ENCODE measurements around the gene CHMP1B.

DNA sequence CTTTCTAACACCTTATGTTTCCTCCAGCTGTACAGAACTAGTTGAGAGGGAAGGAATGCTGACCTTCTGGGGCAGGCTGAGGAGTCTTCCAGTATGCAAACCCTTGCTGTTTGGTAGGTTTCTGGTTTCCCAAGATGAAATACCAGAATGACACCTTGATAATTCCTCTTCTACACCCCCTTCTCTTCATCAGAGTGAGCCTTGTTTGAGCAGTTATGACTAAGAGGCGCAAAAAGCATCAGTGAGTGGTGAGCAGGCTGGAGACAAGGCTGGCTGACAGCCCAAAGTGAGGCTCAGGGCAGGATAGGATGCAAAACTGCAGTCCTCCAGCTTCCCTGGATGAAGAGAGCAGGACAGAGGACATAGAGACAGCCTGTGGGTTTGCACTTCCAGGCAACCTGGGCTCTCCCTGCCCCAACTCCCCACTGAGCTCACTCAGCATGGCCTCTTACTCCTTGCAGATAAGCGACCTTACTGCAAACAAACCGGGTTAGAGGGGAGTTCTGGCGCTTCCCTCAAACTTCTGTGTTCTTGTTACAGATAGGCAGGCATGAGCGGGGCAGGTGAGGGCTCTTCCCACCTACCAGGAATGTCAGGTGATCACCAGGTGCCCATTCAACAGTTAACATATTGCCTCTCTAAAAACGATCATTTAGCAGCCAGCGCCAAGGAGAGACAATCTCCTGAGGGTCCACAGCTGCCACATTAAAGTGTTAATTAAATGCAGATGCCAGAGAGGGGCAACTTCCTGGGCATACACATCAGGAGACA is 51.5 kb downstream of the CHMP1B start:
- TF ChIP-seq EZH2phosphoT487 (IDR thresholded peaks at IDR 0.05; ENCODE audit: insufficient read depth, low read depth) (no peak), EZH2 (IDR thresholded peaks at IDR 0.05; ENCODE audit: insufficient read depth, poor library complexity, severe bottlenecking) (no peak)

Measured in GM23248 (cell line).